Measurements from ENCODE around the gene CRPPA. TPM values are rescaled to one million over a fixed set of nuclear protein-coding genes. Genes with fewer than 3 reads are reported as not detected.

CRPPA gene
- total RNA-seq, result 3.8 and 4.5 TPM in 2 replicates
- long read RNA-seq, partial matches to known transcripts, result 0 of 1 reads
- long read RNA-seq, other reads (novel, unspliced or antisense), result 1 of 1 reads

DNA sequence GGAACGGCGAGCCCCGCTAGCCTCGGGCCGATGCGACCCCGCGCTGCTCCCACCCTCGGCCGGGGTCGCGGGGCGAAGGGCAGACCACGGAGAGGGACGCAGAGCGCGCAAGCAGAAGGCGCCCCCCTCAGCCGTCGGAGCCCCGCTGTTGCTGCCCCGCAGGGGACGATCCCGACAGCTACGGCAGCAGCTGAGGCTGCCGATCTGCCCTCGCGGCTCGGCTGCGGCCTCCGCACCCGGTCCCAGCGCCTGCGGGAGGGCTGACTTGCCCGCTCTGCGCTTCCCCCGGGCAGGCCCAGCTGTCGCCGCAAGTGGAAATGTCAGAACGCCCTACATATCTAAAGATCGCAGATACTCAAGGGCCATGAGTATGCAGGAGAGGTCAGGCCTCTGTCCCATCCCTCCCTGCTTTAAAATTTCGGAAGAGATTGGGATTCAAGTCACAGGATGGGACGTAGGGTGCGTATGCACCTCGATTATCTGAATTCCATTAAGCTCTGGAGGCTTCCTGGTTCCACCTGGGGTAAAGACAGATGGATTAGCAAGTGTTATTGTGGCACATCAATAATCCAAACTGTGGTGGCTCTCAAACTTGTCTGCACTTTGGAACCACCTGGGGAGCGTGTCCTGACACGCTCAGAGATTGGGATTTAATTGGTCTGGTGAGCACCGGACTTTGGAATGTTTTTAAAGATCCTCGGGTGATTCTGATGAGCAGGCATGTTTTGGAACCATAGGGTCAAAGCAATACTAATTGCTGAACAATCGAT lies at the start of gene CRPPA:
TSS of gene CRPPA (minus strand) at position 206 of the 770 bp plus-strand sequence. CDS start 216 bp downstream, outside the sequence.
- H3K36me3 Mint-ChIP-seq (ENCODE audit: insufficient read depth), result no peaks in the 10 kb centered on the region
- peak; percentile 41 for DNase-seq (ENCODE audit: low spot score, unreplicated experiment)
- H3K4me3 Mint-ChIP-seq (ENCODE audit: low read depth), result peak within 1 kb of the TSS; percentile 88
- no peaks in the 10 kb centered on the region for H3K9me3 Mint-ChIP-seq (ENCODE audit: low read depth)
- peak within 1 kb of the TSS; percentile 99 for H3K27ac Mint-ChIP-seq
- TF ChIP-seq, protein P1, sequence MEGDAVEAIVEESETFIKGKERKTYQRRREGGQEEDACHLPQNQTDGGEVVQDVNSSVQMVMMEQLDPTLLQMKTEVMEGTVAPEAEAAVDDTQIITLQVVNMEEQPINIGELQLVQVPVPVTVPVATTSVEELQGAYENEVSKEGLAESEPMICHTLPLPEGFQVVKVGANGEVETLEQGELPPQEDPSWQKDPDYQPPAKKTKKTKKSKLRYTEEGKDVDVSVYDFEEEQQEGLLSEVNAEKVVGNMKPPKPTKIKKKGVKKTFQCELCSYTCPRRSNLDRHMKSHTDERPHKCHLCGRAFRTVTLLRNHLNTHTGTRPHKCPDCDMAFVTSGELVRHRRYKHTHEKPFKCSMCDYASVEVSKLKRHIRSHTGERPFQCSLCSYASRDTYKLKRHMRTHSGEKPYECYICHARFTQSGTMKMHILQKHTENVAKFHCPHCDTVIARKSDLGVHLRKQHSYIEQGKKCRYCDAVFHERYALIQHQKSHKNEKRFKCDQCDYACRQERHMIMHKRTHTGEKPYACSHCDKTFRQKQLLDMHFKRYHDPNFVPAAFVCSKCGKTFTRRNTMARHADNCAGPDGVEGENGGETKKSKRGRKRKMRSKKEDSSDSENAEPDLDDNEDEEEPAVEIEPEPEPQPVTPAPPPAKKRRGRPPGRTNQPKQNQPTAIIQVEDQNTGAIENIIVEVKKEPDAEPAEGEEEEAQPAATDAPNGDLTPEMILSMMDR (IDR thresholded peaks at IDR 0.05; ENCODE audit: unreplicated experiment), result no peak
- no peaks in the 10 kb centered on the region for H3K27me3 Mint-ChIP-seq
- H3K4me1 Mint-ChIP-seq (ENCODE audit: low read depth), result peaks cover 18% of the 10 kb centered on the region

DNA sequence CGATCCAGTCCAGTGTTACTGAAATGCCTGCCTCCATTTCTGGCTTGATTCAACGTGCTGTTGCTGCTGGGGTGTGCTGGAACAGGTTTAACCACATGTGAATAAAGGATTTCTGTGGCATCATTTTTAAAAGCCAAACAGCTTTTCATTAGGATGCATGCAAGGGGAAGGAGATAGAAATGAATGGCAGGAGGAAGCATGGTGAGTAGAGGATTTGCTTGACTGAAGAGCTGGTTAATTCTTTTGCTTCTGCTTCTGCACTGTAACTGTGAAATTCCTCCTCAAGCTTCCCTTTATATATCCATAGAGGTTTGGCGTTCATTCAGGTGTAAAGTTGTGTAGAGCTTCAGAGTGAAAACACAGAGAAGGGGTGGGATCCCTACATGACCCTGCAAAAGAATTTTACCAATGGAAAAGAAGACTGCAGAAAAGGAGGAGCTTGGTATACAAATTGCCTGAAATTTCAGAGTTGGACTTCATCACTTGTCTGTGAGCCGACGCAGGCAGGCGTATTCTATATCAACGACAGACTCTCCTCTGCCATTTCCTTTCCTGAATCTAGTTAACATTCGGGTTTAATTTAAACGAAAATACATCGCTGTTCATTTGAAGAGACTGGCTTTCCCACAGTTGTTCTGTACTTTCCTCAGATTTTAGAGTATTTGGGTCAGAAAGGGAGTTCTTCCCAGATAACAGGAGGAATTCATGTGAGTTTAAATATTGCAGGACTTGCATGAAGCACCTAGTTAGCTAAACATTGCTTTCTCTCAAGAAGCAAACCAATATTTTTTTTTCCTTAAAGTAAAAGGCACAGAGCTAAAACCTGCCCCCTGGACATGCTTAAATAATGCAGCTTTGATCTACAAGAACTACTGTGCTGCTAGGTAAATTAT lies 44.4 kb upstream of the CRPPA start, which contains the start of gene SOSTDC1:
TSS of gene SOSTDC1 (minus strand) at position 270 of the 893 bp plus-strand sequence. CDS start at position 200, 70 bp downstream.
- H3K36me3 Mint-ChIP-seq (ENCODE audit: insufficient read depth), result no peaks in the 10 kb centered on the region
- TF ChIP-seq, protein P1 (IDR thresholded peaks at IDR 0.05; ENCODE audit: unreplicated experiment), result no peak
- H3K4me1 Mint-ChIP-seq (ENCODE audit: low read depth), result peaks cover 23% of the 10 kb centered on the region
- DNase-seq (ENCODE audit: low spot score, unreplicated experiment), result no peak
- no peaks in the 10 kb centered on the region for H3K27me3 Mint-ChIP-seq
- H3K9me3 Mint-ChIP-seq (ENCODE audit: low read depth), result no peaks in the 10 kb centered on the region
- peak within 1 kb of the TSS; percentile 82 for H3K27ac Mint-ChIP-seq
- peak within 1 kb of the TSS; percentile 54 for H3K4me3 Mint-ChIP-seq (ENCODE audit: low read depth)

- no peak overlapping the region for H3K4me3 Mint-ChIP-seq (ENCODE audit: low read depth)
- H3K4me1 Mint-ChIP-seq (ENCODE audit: low read depth), result peaks cover 23% of the 10 kb centered on the region
- no peaks in the 10 kb centered on the region for H3K27me3 Mint-ChIP-seq
- TF ChIP-seq, protein P1 (IDR thresholded peaks at IDR 0.05; ENCODE audit: unreplicated experiment), result no peak
- H3K36me3 Mint-ChIP-seq (ENCODE audit: insufficient read depth), result no peaks in the 10 kb centered on the region
- no peaks in the 10 kb centered on the region for H3K9me3 Mint-ChIP-seq (ENCODE audit: low read depth)
- no peak for DNase-seq (ENCODE audit: low spot score, unreplicated experiment)
- no peak overlapping the region for H3K27ac Mint-ChIP-seq
Measured at GRCh38 chr7:16463949-16464715, 42.8 kb upstream of the CRPPA start.

DNA sequence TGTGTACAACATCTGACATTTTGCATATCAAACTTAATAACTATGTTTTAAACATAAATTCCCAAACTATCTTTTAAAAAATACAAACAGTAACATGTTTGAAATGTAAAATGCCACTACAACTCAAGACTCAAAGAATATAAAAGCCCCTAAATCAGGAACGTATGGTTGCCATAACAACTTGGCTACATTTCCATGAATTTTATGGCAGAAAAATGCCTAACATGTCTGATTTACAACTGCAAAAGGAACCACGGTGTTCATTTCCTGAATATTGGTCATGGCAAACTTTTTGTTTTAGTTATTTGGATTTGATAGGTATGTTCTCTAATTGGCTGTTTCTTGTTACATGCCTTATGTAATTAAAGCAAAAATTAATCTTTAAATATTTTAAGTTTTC lies 42.2 kb upstream of the CRPPA start:
- Mint-ChIP-seq H3K27me3 (no peaks in the 10 kb centered on the region), H3K36me3 (ENCODE audit: insufficient read depth) (no peaks in the 10 kb centered on the region), H3K9me3 (ENCODE audit: low read depth) (no peaks in the 10 kb centered on the region), H3K27ac (no peak overlapping the region), H3K4me1 (ENCODE audit: low read depth) (peaks cover 23% of the 10 kb centered on the region), H3K4me3 (ENCODE audit: low read depth) (no peak overlapping the region)
- DNase-seq (ENCODE audit: low spot score, unreplicated experiment), result no peak
- TF ChIP-seq, protein P1 (IDR thresholded peaks at IDR 0.05; ENCODE audit: unreplicated experiment), result no peak

Measured in progenitor cell of endocrine pancreas (in vitro differentiated cells).